ENCODE results near the gene MIOX. TPM values are rescaled to one million over a fixed set of nuclear protein-coding genes. Genes with fewer than 3 reads are reported as not detected.

Gene MIOX
- total RNA-seq, 4 donors from 2014 or later = not detected

DNA sequence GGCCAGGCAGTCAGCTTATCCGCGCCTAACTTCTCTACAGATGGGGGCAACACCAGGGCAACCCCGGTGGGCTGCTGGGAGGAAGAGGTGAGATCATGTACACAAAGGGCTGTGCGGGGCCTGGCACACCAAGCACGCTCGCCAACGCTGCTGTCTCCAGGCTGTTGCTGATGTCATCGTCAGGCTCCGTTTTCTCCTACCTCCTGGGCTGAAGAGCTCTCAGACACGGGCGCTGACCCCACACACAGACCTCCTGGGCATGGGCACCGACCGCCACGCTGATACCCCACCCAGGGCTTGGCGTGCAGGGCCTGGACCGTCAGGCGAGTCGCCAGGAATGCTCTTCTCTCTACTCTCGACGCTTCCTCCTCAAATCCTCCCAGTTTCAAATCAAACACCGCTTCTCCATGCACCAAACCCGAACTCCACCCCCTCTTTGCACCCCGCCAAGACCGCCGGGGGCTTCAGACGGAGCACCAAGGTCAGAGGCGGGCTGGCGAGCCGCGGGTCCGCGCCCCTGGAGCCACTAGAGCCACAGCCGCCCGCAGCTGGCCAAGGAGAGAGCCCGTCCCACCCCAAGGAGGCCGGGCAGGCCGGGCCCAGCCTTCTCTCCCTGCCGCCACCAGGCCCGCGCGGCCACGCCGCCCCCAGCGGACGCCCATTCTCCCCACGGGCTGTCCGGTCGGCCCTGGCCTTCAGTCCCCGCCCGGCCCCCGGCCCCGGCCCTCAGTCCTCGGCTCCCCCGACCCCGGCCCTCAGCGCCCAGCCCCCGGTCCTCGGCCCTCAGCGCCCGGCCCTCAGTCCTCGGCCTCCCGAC lies 12.6 kb upstream of the MIOX start:
- 0 to 2% methylated on average over 2 to 9 of the region's 62 CpGs for WGBS, 2 donors (ENCODE audit: low coverage in 1 of 2)

DNA sequence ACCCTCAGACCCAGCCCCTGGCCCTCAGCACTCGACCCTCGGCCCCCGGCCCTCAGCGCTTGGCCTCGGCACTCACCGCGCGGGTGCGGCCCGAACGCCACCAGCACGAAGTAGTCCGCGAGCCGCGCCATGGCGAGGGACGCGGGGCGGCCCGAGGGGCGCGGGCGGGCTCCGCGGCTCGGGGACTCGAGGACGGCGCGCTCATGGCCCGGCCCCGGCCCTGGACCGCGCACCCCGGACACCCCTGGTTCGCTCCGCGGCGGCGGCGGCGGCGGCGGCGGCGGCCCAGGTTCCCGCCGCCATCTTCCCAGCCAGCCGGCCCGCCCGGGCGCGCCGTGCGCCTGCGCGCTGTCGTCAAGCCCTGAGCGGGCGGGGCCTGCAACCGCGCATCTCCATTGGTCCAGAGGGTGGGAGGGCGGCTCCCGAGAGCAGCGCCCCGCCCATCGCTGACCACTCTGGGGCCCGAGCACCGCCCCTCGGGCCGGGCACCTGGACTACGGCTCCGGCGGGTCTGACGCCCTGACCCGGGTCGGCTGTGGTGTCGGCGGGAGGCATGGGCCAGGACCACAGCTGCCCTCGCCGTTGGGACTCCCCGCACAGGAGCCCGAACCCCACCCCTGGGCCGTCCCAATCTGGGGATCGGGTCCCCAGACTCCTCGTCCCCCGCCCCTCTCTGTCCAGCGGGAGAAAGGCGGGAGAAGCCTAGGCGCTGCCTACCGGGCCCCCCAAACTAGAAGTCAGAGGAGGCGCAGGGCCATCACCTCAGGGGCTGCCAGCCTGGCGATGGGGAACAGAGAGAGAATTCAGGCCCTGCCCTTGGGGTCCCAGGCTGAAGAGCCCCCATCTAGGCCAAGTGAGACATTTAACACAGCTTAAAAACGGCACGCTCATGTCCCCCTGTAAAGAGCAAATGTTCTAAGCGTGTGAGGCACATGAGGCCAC lies 11.7 kb upstream of the MIOX start, which contains the start of gene SBF1:
Gene SBF1, minus strand, starts transcription at position 326 of the 942 bp plus-strand sequence. Its CDS starts 195 bp downstream, at position 131.
- peaks cover 0 to 8% of the 10 kb centered on the region in 2 donors for H3K36me3 ChIP-seq
- peaks cover 0 to 50% (median 43%) of the 10 kb centered on the region in 3 donors for H3K4me1 ChIP-seq
- 30% methylated on average over 2 of the region's 97 CpGs; no CpG with 5 or more reads in 1 of the 2 donors for WGBS, 2 donors (ENCODE audit: low coverage in 1 of 2)
- H3K27me3 ChIP-seq = peaks cover 14% of the 10 kb centered on the region
- H3K27ac ChIP-seq = peak within 1 kb of the TSS; percentile 44 to 94 (median 91)
- TF ChIP-seq, protein P1, sequence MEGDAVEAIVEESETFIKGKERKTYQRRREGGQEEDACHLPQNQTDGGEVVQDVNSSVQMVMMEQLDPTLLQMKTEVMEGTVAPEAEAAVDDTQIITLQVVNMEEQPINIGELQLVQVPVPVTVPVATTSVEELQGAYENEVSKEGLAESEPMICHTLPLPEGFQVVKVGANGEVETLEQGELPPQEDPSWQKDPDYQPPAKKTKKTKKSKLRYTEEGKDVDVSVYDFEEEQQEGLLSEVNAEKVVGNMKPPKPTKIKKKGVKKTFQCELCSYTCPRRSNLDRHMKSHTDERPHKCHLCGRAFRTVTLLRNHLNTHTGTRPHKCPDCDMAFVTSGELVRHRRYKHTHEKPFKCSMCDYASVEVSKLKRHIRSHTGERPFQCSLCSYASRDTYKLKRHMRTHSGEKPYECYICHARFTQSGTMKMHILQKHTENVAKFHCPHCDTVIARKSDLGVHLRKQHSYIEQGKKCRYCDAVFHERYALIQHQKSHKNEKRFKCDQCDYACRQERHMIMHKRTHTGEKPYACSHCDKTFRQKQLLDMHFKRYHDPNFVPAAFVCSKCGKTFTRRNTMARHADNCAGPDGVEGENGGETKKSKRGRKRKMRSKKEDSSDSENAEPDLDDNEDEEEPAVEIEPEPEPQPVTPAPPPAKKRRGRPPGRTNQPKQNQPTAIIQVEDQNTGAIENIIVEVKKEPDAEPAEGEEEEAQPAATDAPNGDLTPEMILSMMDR (IDR thresholded peaks at IDR 0.05) = no peak
- TF ChIP-seq POLR2A (IDR thresholded peaks at IDR 0.05) (peak; percentile 65 to 91), EP300 (IDR thresholded peaks at IDR 0.05) (no peak), POLR2AphosphoS5 (IDR thresholded peaks at IDR 0.05) (no peak)
- H3K4me3 ChIP-seq = peak within 1 kb of the TSS; percentile 72 to 96
- peak; percentile 98 for ATAC-seq
- no peaks in the 10 kb centered on the region for H3K9me3 ChIP-seq

More for the DNA sequence above, 12.6 kb upstream of the MIOX start:
- Histone ChIP-seq H3K4me1 (peaks cover 0 to 60% (median 48%) of the 10 kb centered on the region in 3 donors), H3K27me3 (peaks cover 5% of the 10 kb centered on the region), H3K36me3 (peaks cover 0 to 8% of the 10 kb centered on the region in 2 donors), H3K27ac (peak overlapping the region; percentile 44 to 94 (median 91)), H3K9me3 (no peaks in the 10 kb centered on the region), H3K4me3 (peak overlapping the region; percentile 72 to 96)
- TF ChIP-seq, protein P1 (IDR thresholded peaks at IDR 0.05) = peak in 1 of 4 experiments; percentile 17
- no peak for TF ChIP-seq POLR2A (IDR thresholded peaks at IDR 0.05)
- peak; percentile 30 for ATAC-seq

DNA sequence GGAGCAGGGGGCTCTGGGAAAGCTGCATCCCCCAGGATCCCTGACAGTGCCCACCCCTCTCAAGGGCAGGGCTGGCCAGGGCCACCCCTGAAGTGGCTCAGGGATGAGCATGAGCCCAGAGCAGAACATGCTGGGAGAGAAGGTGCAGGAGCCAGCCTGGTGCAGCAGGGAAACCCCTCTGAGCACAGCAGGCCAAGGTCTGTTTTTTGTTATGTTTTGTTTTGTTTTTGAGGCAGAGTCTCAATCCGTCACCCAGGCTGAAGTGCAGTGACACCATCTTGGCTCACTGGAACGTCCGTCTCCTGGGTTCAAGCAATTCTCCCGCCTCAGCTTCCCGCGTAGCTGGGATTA lies 11.0 kb upstream of the MIOX start:
- ATAC-seq = no peak
- peaks cover 0 to 44% (median 36%) of the 10 kb centered on the region in 3 donors for H3K4me1 ChIP-seq
- H3K27ac ChIP-seq = peak overlapping the region in 3 of 4 donors; percentile 89 to 94 (median 93)
- peaks cover 0 to 8% of the 10 kb centered on the region in 2 donors for H3K36me3 ChIP-seq
- 76% methylated on average over 6 of the region's 6 CpGs; no CpG with 5 or more reads in 1 of the 2 donors for WGBS, 2 donors (ENCODE audit: low coverage in 1 of 2)
- no peak for TF ChIP-seq EP300 (IDR thresholded peaks at IDR 0.05)
- H3K9me3 ChIP-seq = no peaks in the 10 kb centered on the region
- H3K27me3 ChIP-seq = peaks cover 20% of the 10 kb centered on the region
- H3K4me3 ChIP-seq = peak overlapping the region in 1 of 2 donors; percentile 96

DNA sequence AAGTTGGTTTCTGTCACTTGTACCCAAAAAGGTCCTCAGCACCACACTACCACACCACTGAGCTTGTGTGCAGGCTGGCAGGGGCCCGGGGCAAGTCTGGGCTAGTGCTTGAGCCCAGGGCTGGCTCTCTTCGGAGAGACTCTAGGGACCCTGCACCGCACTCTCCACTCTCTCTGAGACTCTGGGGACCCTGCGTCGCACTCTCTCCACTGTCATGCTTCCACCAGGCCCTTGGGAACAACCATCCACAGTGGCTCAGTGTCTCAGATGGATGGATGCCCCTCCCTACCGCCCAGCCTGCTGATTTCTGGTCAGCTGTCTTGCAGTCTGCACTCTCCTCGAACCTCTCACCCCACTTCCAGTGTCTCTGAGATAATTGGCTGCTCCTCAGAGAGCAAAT lies 9.8 kb upstream of the MIOX start:
- Histone ChIP-seq H3K27ac (no peak overlapping the region), H3K36me3 (peaks cover 0 to 2% of the 10 kb centered on the region in 2 donors), H3K27me3 (peaks cover 33% of the 10 kb centered on the region), H3K4me3 (no peak overlapping the region), H3K4me1 (peaks cover 0 to 43% (median 24%) of the 10 kb centered on the region in 3 donors), H3K9me3 (no peaks in the 10 kb centered on the region)
- no peak for ATAC-seq
- TF ChIP-seq POLR2A (IDR thresholded peaks at IDR 0.05) (no peak), POLR2AphosphoS5 (IDR thresholded peaks at IDR 0.05) (no peak), EP300 (IDR thresholded peaks at IDR 0.05) (no peak)
- TF ChIP-seq, protein P1 (IDR thresholded peaks at IDR 0.05) = no peak
- 50 to 72% methylated on average over 1 to 6 of the region's 7 CpGs for WGBS, 2 donors (ENCODE audit: low coverage in 1 of 2)

DNA sequence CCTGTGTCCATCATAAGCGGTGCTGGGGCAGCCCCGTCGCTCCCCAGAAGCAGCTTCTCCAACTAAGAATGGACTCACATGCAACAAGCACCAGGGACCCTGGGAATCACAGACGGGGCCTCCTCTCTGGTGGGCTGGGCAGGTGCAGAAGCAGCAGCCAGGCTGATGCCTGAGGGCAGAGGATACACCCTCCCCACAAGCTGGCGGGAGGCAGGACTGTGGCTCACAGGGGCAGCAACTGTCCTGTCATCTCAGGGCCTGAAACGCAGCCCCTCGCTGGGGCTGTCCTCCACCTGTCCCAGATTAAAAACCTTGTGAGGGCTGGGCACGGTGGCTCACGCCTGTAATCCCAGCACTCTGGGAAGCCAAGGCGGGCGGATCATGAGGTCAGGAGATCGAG lies 8.7 kb upstream of the MIOX start:
- TF ChIP-seq POLR2A (IDR thresholded peaks at IDR 0.05) (no peak), EP300 (IDR thresholded peaks at IDR 0.05) (no peak), POLR2AphosphoS5 (IDR thresholded peaks at IDR 0.05) (no peak)
- TF ChIP-seq, protein P1 (IDR thresholded peaks at IDR 0.05) = no peak
- no peaks in the 10 kb centered on the region for H3K9me3 ChIP-seq
- H3K4me1 ChIP-seq = peaks cover 0 to 40% (median 15%) of the 10 kb centered on the region in 3 donors
- no peak for ATAC-seq
- no peak overlapping the region for H3K4me3 ChIP-seq
- no peak overlapping the region for H3K27ac ChIP-seq
- H3K27me3 ChIP-seq = peaks cover 43% of the 10 kb centered on the region
- WGBS, 2 donors (ENCODE audit: low coverage in 1 of 2) = no CpG with 5 or more reads among the region's 12 CpGs
- H3K36me3 ChIP-seq = no peaks in the 10 kb centered on the region
